ENCODE data around the gene KEL. TPM values are rescaled to one million over a fixed set of nuclear protein-coding genes. Genes with fewer than 3 reads are reported as not detected.

Gene KEL
- total RNA-seq, 4 donors from 2014 or later, result 0.23 to 0.83 TPM; not detected in 2

DNA sequence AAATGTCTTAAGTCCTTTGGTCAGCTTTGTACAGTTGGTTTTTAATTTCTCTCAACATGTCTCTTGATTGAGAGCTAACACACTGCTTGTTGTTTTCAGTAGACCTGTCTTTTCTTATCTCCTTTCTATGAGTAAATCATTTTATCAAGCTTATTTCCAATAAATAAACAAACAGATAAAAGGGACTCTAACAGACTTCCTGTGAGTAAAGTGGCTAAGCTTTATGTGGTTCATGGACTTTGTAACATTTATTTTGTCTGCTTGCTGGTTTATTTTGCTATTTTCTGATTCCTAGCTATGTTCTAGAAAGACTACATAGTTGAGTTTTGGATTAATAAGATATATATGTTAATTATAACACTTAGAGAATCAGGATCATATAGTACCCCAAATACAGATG lies 37.6 kb upstream of the KEL start:
- Histone ChIP-seq H3K4me3 (no peak overlapping the region), H3K36me3 (no peaks in the 10 kb centered on the region), H3K4me1 (peaks cover 0 to 4% (median 2%) of the 10 kb centered on the region in 4 donors), H3K27ac (replicated peaks in 1 of 4) (no peak overlapping the region), H3K9me3 (peaks cover 0 to 6% (median 0%) of the 10 kb centered on the region in 4 donors), H3K27me3 (peaks cover 0 to 13% (median 0%) of the 10 kb centered on the region in 4 donors)
- no peak for TF ChIP-seq POLR2AphosphoS5 (IDR thresholded peaks at IDR 0.05)
- TF ChIP-seq, protein P1, sequence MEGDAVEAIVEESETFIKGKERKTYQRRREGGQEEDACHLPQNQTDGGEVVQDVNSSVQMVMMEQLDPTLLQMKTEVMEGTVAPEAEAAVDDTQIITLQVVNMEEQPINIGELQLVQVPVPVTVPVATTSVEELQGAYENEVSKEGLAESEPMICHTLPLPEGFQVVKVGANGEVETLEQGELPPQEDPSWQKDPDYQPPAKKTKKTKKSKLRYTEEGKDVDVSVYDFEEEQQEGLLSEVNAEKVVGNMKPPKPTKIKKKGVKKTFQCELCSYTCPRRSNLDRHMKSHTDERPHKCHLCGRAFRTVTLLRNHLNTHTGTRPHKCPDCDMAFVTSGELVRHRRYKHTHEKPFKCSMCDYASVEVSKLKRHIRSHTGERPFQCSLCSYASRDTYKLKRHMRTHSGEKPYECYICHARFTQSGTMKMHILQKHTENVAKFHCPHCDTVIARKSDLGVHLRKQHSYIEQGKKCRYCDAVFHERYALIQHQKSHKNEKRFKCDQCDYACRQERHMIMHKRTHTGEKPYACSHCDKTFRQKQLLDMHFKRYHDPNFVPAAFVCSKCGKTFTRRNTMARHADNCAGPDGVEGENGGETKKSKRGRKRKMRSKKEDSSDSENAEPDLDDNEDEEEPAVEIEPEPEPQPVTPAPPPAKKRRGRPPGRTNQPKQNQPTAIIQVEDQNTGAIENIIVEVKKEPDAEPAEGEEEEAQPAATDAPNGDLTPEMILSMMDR (IDR thresholded peaks at IDR 0.05), result no peak
- DNase-seq (ENCODE audit: extremely low spot score), result no peak
- intact Hi-C loops (cut with DNase I), result loop anchor here (5.0 kb wide), 1 partner anchor 147 kb away; no protein-coding TSS in a partner anchor

DNA sequence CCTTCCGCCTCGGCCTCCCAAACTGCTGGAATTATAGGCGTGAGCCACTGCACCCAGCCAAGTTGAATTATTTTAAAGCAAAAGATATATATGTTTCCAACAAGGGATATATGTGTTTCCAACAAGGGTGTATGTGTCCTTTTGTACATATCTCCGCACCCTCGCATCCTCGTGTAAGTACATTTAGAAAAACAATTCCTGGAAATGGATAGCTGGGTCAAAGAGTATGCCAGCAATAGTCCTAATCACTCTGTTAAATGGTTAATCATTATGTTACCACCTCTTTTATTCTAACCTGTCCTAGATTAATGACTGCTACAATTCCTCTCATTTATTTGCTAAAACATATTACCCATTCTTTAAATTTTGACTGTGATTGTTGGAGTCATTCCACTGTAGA lies 36.8 kb upstream of the KEL start:
- H3K27ac ChIP-seq (replicated peaks in 1 of 4), result no peak overlapping the region
- peaks cover 0 to 4% (median 0%) of the 10 kb centered on the region in 4 donors for H3K27me3 ChIP-seq
- whole genome bisulfite sequencing, result 93% methylated on average over 6 of the region's 6 CpGs
- H3K4me1 ChIP-seq, result peaks cover 0 to 4% (median 2%) of the 10 kb centered on the region in 4 donors
- DNase-seq (ENCODE audit: extremely low spot score), result no peak
- H3K9me3 ChIP-seq, result peaks cover 0 to 6% (median 0%) of the 10 kb centered on the region in 4 donors
- no peaks in the 10 kb centered on the region for H3K36me3 ChIP-seq
- intact Hi-C loops (cut with DNase I), result no loop called here
- no peak for TF ChIP-seq EP300 (IDR thresholded peaks at IDR 0.05)
- TF ChIP-seq, protein P1 (IDR thresholded peaks at IDR 0.05), result no peak
- TF ChIP-seq POLR2A (IDR thresholded peaks at IDR 0.05; ENCODE audit: low read depth), result no peak
- TF ChIP-seq POLR2AphosphoS5 (IDR thresholded peaks at IDR 0.05), result no peak
- H3K4me3 ChIP-seq, result no peak overlapping the region

DNA sequence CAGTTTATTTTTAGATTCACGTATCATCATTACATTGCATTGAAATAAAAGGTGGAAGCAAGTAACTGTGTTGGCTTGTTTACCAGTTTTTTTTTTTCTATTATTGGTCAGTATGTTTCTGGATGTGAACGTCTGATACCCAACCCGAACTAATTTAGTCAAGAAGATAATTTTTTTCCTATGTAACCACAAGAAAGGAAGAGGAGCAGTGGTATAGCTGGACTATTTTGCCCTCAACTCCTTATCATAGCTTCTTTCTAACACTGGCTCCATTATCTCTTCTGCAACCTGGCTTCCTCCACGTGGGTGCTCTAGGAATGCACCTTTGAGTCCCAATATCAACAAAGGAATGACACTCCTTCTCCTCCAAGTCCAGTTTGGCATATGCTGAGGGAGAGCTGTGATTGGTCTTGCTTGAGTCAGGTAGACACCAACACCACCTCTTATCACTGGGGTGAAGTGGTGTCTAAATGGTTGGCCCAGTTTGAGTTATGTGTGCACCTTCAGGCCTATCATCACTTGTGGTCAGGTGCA lies 35.4 kb upstream of the KEL start:
- intact Hi-C loops (cut with DNase I), result no loop called here
- WGBS, result 56% methylated on average over 4 of the region's 4 CpGs

DNA sequence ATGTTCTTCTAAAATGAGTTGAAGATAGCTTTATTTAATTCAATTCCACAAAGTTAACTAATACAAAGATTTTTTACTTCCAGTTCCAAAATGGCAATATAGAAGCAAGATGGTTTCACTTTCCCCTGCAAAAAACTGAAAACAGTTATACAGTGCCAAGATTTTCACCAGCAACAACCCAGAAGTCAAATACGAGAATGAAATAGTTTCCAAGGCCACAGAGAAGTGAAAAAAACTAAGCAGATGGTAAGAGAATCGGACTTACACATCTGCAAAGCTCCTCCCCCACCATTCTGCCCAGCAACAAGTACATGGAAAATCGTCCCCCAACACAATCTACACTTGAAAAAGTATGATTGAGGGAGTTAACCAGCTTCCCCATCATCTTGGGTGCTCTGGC lies 30.3 kb upstream of the KEL start:
- Histone ChIP-seq H3K9me3 (no peaks in the 10 kb centered on the region), H3K4me3 (no peak overlapping the region), H3K36me3 (no peaks in the 10 kb centered on the region), H3K27me3 (no peaks in the 10 kb centered on the region), H3K4me1 (no peaks in the 10 kb centered on the region), H3K27ac (replicated peaks in 1 of 4) (no peak overlapping the region)
- 54% methylated on average over 3 of the region's 3 CpGs for WGBS
- no peak for DNase-seq (ENCODE audit: extremely low spot score)
- no peak for TF ChIP-seq POLR2A (IDR thresholded peaks at IDR 0.05; ENCODE audit: low read depth)
- TF ChIP-seq POLR2AphosphoS5 (IDR thresholded peaks at IDR 0.05), result no peak
- TF ChIP-seq EP300 (IDR thresholded peaks at IDR 0.05), result no peak
- TF ChIP-seq, protein P1 (IDR thresholded peaks at IDR 0.05), result no peak
- intact Hi-C loops (cut with DNase I), result no loop called here

More for the DNA sequence above, 35.4 kb upstream of the KEL start:
- no peak for DNase-seq (ENCODE audit: extremely low spot score)
- Histone ChIP-seq H3K4me1 (no peaks in the 10 kb centered on the region), H3K4me3 (no peak overlapping the region), H3K27me3 (no peaks in the 10 kb centered on the region), H3K36me3 (no peaks in the 10 kb centered on the region), H3K9me3 (peaks cover 0 to 6% (median 0%) of the 10 kb centered on the region in 4 donors), H3K27ac (replicated peaks in 1 of 4) (no peak overlapping the region)
- TF ChIP-seq EP300 (IDR thresholded peaks at IDR 0.05), result no peak
- TF ChIP-seq POLR2AphosphoS5 (IDR thresholded peaks at IDR 0.05), result no peak
- TF ChIP-seq, protein P1 (IDR thresholded peaks at IDR 0.05), result no peak
- TF ChIP-seq POLR2A (IDR thresholded peaks at IDR 0.05; ENCODE audit: low read depth), result no peak

DNA sequence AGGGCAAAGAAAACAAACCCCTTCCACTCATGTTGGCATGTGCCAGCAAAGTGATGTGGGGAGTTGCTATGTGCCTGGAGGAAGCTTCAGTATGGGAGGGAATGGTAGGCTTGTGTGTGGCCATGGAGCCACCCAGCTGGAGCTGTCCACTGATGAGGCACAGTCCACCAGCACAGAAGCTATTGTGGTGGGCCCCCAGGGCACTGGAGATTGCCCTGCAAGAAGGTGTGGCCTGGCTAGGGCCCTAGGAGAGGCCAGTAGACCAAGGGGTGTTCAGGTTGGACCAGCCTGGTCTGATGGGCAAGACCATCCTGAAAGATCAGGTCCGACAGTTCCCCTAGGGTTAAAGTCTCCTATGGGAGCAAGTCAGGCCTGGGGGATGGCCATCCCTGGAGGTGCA lies 22.1 kb upstream of the KEL start:
- Histone ChIP-seq H3K4me1 (no peaks in the 10 kb centered on the region), H3K9me3 (peaks cover 0 to 3% (median 1%) of the 10 kb centered on the region in 4 donors), H3K36me3 (no peaks in the 10 kb centered on the region), H3K27me3 (peaks cover 0 to 6% (median 0%) of the 10 kb centered on the region in 4 donors), H3K4me3 (no peak overlapping the region), H3K27ac (replicated peaks in 1 of 4) (no peak overlapping the region)
- intact Hi-C loops (cut with DNase I), result no loop called here
- no CpG with 5 or more reads among the region's 1 CpG for WGBS
- TF ChIP-seq EP300 (IDR thresholded peaks at IDR 0.05) (no peak), POLR2A (IDR thresholded peaks at IDR 0.05; ENCODE audit: low read depth) (no peak), POLR2AphosphoS5 (IDR thresholded peaks at IDR 0.05) (no peak)
- TF ChIP-seq, protein P1 (IDR thresholded peaks at IDR 0.05), result no peak
- DNase-seq (ENCODE audit: extremely low spot score), result no peak
